ENCODE measurements around the gene FSTL4.
"Not testable (repeated sequence)": the region's sequence is repeated elsewhere in the genome, so short reads cannot be mapped to it uniquely, and the experiment has no call there.

FSTL4 gene

GRCh38 chr5:133402775-133403174 lies 209.6 kb downstream of the FSTL4 start:
- DNase-seq = no peak
- ATAC-seq = no peak

- ATAC-seq (no peak), DNase-seq (no peak)
Observed at GRCh38 chr5:133401731-133402347, 210.5 kb downstream of the FSTL4 start.

GRCh38 chr5:133400831-133401351 lies 211.4 kb downstream of the FSTL4 start:
- ATAC-seq (no peak), DNase-seq (no peak)

- ATAC-seq = no peak
- DNase-seq = no peak
Observed at GRCh38 chr5:133400120-133400519, 212.2 kb downstream of the FSTL4 start.

- ATAC-seq = no peak
- DNase-seq = no peak
Observed at GRCh38 chr5:133399247-133399891, 213.0 kb downstream of the FSTL4 start.

- ATAC-seq (peak; percentile 97), DNase-seq (peak; percentile 81)
Observed at GRCh38 chr5:133398646-133399101, 213.7 kb downstream of the FSTL4 start.

GRCh38 chr5:133397990-133398645 lies 214.2 kb downstream of the FSTL4 start:
- DNase-seq (no peak), ATAC-seq (no peak)

- no peak for DNase-seq
- ATAC-seq = no peak
Observed at GRCh38 chr5:133397348-133397747, 215.0 kb downstream of the FSTL4 start.

GRCh38 chr5:133396814-133397213 lies 215.5 kb downstream of the FSTL4 start:
- peak; percentile 39 for DNase-seq
- no peak for ATAC-seq

GRCh38 chr5:133396187-133396741 lies 216.1 kb downstream of the FSTL4 start:
- DNase-seq (no peak), ATAC-seq (no peak)

- not testable (repeated sequence) for ATAC-seq, DNase-seq
Observed at GRCh38 chr5:133395207-133395606, 217.1 kb downstream of the FSTL4 start.

GRCh38 chr5:133394477-133394817 lies 217.9 kb downstream of the FSTL4 start:
- ATAC-seq, DNase-seq: not testable (repeated sequence)

- ATAC-seq = no peak
- no peak for DNase-seq
Observed at GRCh38 chr5:133393776-133394476, 218.4 kb downstream of the FSTL4 start.

- no peak for DNase-seq
- no peak for ATAC-seq
Observed at GRCh38 chr5:133392448-133392847, 219.9 kb downstream of the FSTL4 start.

GRCh38 chr5:133391354-133392136 lies 220.8 kb downstream of the FSTL4 start:
- DNase-seq (no peak), ATAC-seq (no peak)

- ATAC-seq (no peak), DNase-seq (no peak)
Observed at GRCh38 chr5:133390416-133391353, 221.7 kb downstream of the FSTL4 start.

GRCh38 chr5:133389066-133389590 lies 223.2 kb downstream of the FSTL4 start:
- ATAC-seq = no peak
- DNase-seq = no peak

GRCh38 chr5:133387621-133388020 lies 224.7 kb downstream of the FSTL4 start:
- ATAC-seq = no peak
- DNase-seq = no peak

- ATAC-seq (no peak), DNase-seq (no peak)
Observed at GRCh38 chr5:133387091-133387490, 225.2 kb downstream of the FSTL4 start.

- no peak for DNase-seq
- ATAC-seq = no peak
Observed at GRCh38 chr5:133386662-133387061, 225.7 kb downstream of the FSTL4 start.

All from stimulated activated naive CD8-positive, alpha-beta T cell treated with anti-CD3 and anti-CD28 coated beads, Interleukin-15, Interleukin-2, amounts not matched to agents 100 U/mL and 50 U/mL, for 24 hours (primary cell).